B cell (primary cell): ENCODE results near the gene HIPK4.

Source experiments
- CTCF ChIP-seq: fragments of 200-600 bp; IDR thresholded peaks from one replicate; pipeline ENCODE4 v1.8.0; 2022; ENCODE audit warnings: antibody characterized with exemption, mild to moderate bottlenecking
- EZH2 ChIP-seq: IDR thresholded peaks from 2 replicates; pipeline ENCODE4 v1.6.1; 2012; ENCODE audit warnings: borderline replicate concordance, low read depth, mild to moderate bottlenecking, moderate library complexity, low read length; ENCODE audit not compliant: insufficient read depth, poor library complexity, severe bottlenecking

- TF ChIP-seq CTCF (no peak), EZH2 (no peak)
Observed at GRCh38 chr19:40367577-40368434, 22.2 kb downstream of the HIPK4 start.
